ENCODE results near the gene NFATC2IP. TPM values are rescaled to one million over a fixed set of nuclear protein-coding genes. Genes with fewer than 3 reads are reported as not detected.
"Not testable (repeated sequence)": the region's sequence is repeated elsewhere in the genome, so short reads cannot be mapped to it uniquely, and the experiment has no call there.

The NFATC2IP gene
- total and polyA plus RNA-seq, 2 of the 4 experiments (the other 2 are of a cell fraction), result 10.0 to 29.1 TPM

DNA sequence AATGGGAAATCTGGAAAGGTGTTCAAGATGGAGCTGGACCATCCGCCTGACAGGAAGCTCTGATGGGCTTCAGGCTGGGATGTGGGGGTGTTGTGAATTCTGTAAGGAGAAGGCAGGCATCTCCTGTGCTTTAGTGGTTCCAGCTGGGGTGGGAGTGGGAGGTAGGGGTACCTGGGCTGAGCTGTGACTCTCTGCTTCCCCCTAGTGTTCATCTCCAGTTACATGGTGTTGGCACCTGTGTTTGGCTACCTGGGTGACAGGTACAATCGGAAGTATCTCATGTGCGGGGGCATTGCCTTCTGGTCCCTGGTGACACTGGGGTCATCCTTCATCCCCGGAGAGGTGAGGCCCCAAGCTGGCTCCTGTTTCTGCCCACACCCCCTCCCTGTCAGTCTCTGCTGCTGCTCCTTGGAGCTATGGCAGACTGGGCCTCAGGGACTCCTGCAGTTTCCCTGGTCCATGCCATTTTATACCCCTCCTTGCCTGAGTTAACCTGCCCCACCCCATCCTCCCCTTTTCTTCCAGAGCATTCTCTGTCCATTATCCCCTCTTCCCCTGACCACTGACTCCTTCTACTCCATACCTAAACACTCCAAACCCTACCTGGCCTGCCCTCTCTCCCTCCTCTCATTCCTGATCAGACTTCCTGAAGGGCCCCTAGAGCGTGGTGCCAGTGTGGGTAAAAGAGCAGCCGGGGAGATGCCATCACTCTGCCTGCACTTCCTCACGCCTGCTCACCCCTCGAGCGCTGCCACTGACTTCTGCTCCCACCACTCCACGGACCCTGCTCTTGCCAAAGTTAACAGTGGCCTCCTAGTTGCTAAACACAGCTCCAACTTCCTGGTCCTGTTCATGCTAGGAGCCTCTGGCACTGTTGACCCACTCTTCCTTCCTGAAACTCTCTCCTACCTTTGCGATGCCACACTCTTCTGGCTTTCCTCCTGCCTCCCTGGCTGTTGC, 27.2 kb downstream of the NFATC2IP start:
- Histone ChIP-seq H4K91ac (ENCODE audit: insufficient read depth, low read depth, low read length) (no peak overlapping the region), H2AFZ (replicated peaks; ENCODE audit: low read length, poor library complexity) (no peak overlapping the region), H3K27ac (ENCODE audit: insufficient read depth, low read length) (no peak overlapping the region), H3K9me3 (ENCODE audit: control insufficient read depth, insufficient read depth, low read length) (no peaks in the 10 kb centered on the region; the same call in 1 of the 2 replicates), H2BK5ac (ENCODE audit: low read depth, low read length, poor library complexity, severe bottlenecking) (no peak overlapping the region), H4K5ac (ENCODE audit: low read depth, low read length) (no peak overlapping the region), H3K9ac (ENCODE audit: low read depth, low read length) (no peak overlapping the region), H3K18ac (ENCODE audit: low read depth, low read length) (no peak overlapping the region), H2AK5ac (ENCODE audit: low read depth, low read length) (no peak overlapping the region), H3K14ac (replicated peaks; ENCODE audit: low read depth, low read length) (no peak overlapping the region), H3K36me3 (ENCODE audit: control insufficient read depth, insufficient read depth, low read length) (peaks cover 35% of the 10 kb centered on the region), H2AK9ac (replicated peaks; ENCODE audit: low read depth, low read length, poor library complexity) (peak overlapping the region; percentile 49), H2BK20ac (ENCODE audit: low read depth, low read length) (no peak overlapping the region), H2BK15ac (ENCODE audit: low read depth, low read length) (no peak overlapping the region), H4K20me1 (ENCODE audit: insufficient read depth, low read length) (0 out of 2 replicates have a peak, but pooled peaks cover 3% of the 10 kb centered on the region), H2BK120ac (ENCODE audit: low read depth, low read length) (no peak overlapping the region), H4K8ac (ENCODE audit: low read depth in 2 of 2, low read length in 2 of 2) (no peak overlapping the region), H3K4me2 (ENCODE audit: low read depth, low read length) (no peak overlapping the region), H3K27me3 (ENCODE audit: control insufficient read depth, insufficient read depth, low read length) (no peaks in the 10 kb centered on the region), H3K56ac (ENCODE audit: extremely low read depth, insufficient read depth, low read length) (no peak overlapping the region), H3K23ac (ENCODE audit: low read depth, low read length) (no peak overlapping the region), H3K9me1 (ENCODE audit: insufficient read depth, low read length) (peaks cover 7% of the 10 kb centered on the region), H3K4me3 (ENCODE audit: insufficient read depth, low read depth, low read length) (no peak overlapping the region), H3K4ac (ENCODE audit: low read depth, low read length) (no peak overlapping the region), H3K4me1 (ENCODE audit: control insufficient read depth, insufficient read depth, low read length) (no peaks in the 10 kb centered on the region), H3K79me1 (ENCODE audit: low read depth in 1 of 2, low read length in 2 of 2) (peaks cover 17 to 52% of the 10 kb centered on the region in 2 experiments)
- no TSS peak for BruUV-seq (replicated peaks)
- dilution Hi-C loops (cut with HindIII; ENCODE audit: low sequenced_read_pairs, unreplicated experiment), result no loop called here
- CTCF ChIA-PET, result no interaction called here
- WGBS, 2 experiments (ENCODE audit: extremely low coverage in 2 of 2, insufficient read length in 1 of 2), result 93% methylated on average over 8 of the region's 11 CpGs; no CpG with 5 or more reads in 1 of the 2 experiments
- TF ChIP-seq CEBPB (IDR thresholded peaks at IDR 0.05; ENCODE audit: low read depth, low read length) (no peak), RFX5 (IDR thresholded peaks at IDR 0.05; ENCODE audit: low read depth, low read length) (no peak), CHD1 (IDR thresholded peaks at IDR 0.05; ENCODE audit: low read depth, low read length) (no peak), BHLHE40 (IDR thresholded peaks at IDR 0.05; ENCODE audit: low read depth, low read length) (no peak)
- POLR2A ChIA-PET (ENCODE audit: unreplicated experiment), result interaction anchor here (0.5 kb wide), 1 partner anchor 38 kb away, joined by 4 read pairs; no protein-coding TSS in a partner anchor
- intact Hi-C loops (cut with micrococcal nuclease), result loop anchor here (10.0 kb wide), 1 partner anchor 747 kb away; no protein-coding TSS in a partner anchor
- DNase-seq (no peak), ATAC-seq (ENCODE audit: low read depth) (no peak)
- in situ Hi-C loops (cut with MboI; ENCODE audit: low sequenced_read_pairs), result no loop called here

DNA sequence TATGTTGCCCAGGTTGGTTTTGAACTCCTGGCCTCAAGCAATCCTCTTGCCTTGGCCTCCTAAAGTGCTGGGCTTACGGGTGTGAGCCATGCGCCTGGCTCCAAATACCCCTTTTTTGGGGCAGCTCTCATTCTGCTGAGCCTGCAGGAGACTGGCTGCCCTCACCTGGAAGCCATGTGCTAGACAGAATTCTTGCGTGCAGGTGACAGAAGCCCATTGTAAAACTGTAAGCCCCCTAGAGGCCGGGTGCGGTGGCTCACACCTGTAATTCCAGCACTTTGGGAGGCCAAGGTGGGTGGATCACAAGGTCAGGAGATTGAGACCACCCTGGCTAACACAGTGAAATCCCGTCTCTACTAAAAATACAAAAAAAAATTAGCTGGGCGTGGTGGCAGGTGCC, 29.6 kb downstream of the NFATC2IP start:
- H3K4me3 ChIP-seq (ENCODE audit: insufficient read depth, low read depth, low read length); H2AK5ac ChIP-seq (ENCODE audit: low read depth, low read length); H3K4me2 ChIP-seq (ENCODE audit: low read depth, low read length); BruUV-seq (replicated peaks); H3K18ac ChIP-seq (ENCODE audit: low read depth, low read length); H4K5ac ChIP-seq (ENCODE audit: low read depth, low read length); H2AFZ ChIP-seq (replicated peaks; ENCODE audit: low read length, poor library complexity); ATAC-seq (ENCODE audit: low read depth); H3K56ac ChIP-seq (ENCODE audit: extremely low read depth, insufficient read depth, low read length); dilution Hi-C loops (cut with HindIII; ENCODE audit: low sequenced_read_pairs, unreplicated experiment); H3K9me3 ChIP-seq (ENCODE audit: control insufficient read depth, insufficient read depth, low read length); DNase-seq; H3K27ac ChIP-seq (ENCODE audit: insufficient read depth, low read length); H3K9me1 ChIP-seq (ENCODE audit: insufficient read depth, low read length); H3K14ac ChIP-seq (replicated peaks; ENCODE audit: low read depth, low read length); H4K8ac ChIP-seq (ENCODE audit: low read depth in 2 of 2, low read length in 2 of 2); H3K4ac ChIP-seq (ENCODE audit: low read depth, low read length); H2BK5ac ChIP-seq (ENCODE audit: low read depth, low read length, poor library complexity, severe bottlenecking); H2BK15ac ChIP-seq (ENCODE audit: low read depth, low read length); H2BK120ac ChIP-seq (ENCODE audit: low read depth, low read length); H4K91ac ChIP-seq (ENCODE audit: insufficient read depth, low read depth, low read length); intact Hi-C loops (cut with micrococcal nuclease); H3K4me1 ChIP-seq (ENCODE audit: control insufficient read depth, insufficient read depth, low read length); in situ Hi-C loops (cut with MboI; ENCODE audit: low sequenced_read_pairs); H3K23ac ChIP-seq (ENCODE audit: low read depth, low read length); POLR2A ChIA-PET (ENCODE audit: unreplicated experiment); H2AK9ac ChIP-seq (replicated peaks; ENCODE audit: low read depth, low read length, poor library complexity); H4K20me1 ChIP-seq (ENCODE audit: insufficient read depth, low read length); H3K9ac ChIP-seq (ENCODE audit: low read depth, low read length); H3K27me3 ChIP-seq (ENCODE audit: control insufficient read depth, insufficient read depth, low read length); H2BK20ac ChIP-seq (ENCODE audit: low read depth, low read length): not testable (repeated sequence)
- Histone ChIP-seq H3K79me1 (ENCODE audit: low read depth in 1 of 2, low read length in 2 of 2) (peaks cover 14 to 46% of the 10 kb centered on the region in 2 experiments), H3K36me3 (ENCODE audit: control insufficient read depth, insufficient read depth, low read length) (peaks cover 53% of the 10 kb centered on the region)
- 100% methylated on average over 2 of the region's 7 CpGs; no CpG with 5 or more reads in 1 of the 2 experiments for WGBS, 2 experiments (ENCODE audit: extremely low coverage in 2 of 2, insufficient read length in 1 of 2)
- CTCF ChIA-PET, result interaction anchor here (0.7 kb wide), 1 partner anchor 615 kb away, joined by 6 read pairs; no protein-coding TSS in a partner anchor
